ENCODE results near the gene TTLL10. TPM values are rescaled to one million over a fixed set of nuclear protein-coding genes. Genes with fewer than 3 reads are reported as not detected.
"Not testable (repeated sequence)": the region's sequence is repeated elsewhere in the genome, so short reads cannot be mapped to it uniquely, and the experiment has no call there.

TTLL10 gene
- total RNA-seq, 2 donors from 2014 or later = not detected

DNA sequence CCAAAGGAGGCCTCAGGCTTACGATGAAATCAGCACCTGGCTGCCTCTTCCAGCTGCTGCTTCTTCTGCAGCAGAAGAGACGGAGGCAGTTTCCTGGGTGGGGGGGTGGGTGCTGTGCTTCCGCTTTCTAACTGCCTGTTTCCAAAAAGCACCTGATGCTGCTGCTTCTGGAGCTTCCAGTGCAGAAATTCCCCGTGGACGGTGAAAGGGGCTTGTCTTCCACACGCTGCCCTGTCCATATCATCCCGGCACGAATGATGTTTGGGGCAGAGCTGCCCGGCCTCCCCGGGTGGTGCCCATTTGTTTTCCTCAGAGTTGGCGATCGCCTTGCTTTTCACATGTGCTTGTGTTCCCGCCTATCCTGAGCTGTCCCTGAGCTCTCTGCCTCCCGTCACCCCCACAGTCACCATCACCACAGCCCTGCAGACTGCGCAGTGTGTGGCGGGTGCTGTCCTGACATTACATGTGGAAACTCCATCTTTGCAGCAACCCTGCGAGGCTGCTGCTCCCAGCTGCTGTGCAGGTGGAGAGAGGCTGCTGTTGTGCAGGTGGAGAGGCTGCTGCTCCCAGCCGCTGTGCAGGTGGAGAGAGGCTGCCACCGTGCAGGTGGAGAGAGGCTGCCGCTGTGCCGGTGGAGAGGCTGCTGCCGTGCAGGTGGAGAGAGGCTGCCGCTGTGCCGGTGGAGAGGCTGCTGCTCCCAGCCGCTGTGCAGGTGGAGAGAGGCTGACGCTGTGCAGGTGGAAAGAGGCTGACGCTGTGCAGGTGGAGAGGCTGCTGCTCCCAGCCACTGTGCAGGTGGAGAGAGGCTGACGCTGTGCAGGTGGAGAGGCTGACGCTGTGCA lies 1.8 kb downstream of the TTLL10 start:
- Mint-ChIP-seq H3K36me3 (no peaks in the 10 kb centered on the region), H3K9me3 (no peaks in the 10 kb centered on the region), H3K27ac (no peak overlapping the region)
- ATAC-seq = no peak
- no peak for DNase-seq (ENCODE audit: low spot score in 2 of 2)

GRCh38 chr1:1176063-1176761 lies 2.5 kb downstream of the TTLL10 start:
- H3K27ac Mint-ChIP-seq, H3K36me3 Mint-ChIP-seq, ATAC-seq, H3K9me3 Mint-ChIP-seq: not testable (repeated sequence)
- DNase-seq (ENCODE audit: low spot score in 2 of 2) = peak in 1 of 2 donors; percentile 35

DNA sequence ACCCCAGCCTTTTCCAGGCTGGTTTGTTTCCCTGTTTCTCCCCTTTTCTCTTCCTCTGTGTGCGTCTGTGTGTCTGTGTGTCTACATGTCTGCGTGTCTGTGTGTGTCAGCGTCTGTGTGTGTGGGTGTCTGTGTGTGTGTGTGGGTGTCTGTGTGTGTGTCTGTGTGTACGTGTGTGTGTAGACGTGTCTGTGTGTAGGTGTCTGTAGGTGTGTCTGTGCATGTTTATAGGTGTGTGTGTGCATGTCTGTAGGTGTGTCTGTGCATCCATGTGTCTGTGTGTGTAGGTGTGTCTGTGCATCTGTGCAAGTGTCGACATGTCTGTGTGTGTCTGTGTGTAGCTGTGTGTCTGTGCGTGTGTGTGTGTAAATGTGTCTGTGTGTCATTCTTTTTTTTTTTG lies 3.3 kb downstream of the TTLL10 start:
- ATAC-seq (no peak), DNase-seq (ENCODE audit: low spot score in 2 of 2) (peak in 1 of 2 donors; percentile 23)
- Mint-ChIP-seq H3K9me3 (no peaks in the 10 kb centered on the region), H3K27ac (peak overlapping the region in 1 of 2 donors; percentile 7), H3K36me3 (no peaks in the 10 kb centered on the region)

DNA sequence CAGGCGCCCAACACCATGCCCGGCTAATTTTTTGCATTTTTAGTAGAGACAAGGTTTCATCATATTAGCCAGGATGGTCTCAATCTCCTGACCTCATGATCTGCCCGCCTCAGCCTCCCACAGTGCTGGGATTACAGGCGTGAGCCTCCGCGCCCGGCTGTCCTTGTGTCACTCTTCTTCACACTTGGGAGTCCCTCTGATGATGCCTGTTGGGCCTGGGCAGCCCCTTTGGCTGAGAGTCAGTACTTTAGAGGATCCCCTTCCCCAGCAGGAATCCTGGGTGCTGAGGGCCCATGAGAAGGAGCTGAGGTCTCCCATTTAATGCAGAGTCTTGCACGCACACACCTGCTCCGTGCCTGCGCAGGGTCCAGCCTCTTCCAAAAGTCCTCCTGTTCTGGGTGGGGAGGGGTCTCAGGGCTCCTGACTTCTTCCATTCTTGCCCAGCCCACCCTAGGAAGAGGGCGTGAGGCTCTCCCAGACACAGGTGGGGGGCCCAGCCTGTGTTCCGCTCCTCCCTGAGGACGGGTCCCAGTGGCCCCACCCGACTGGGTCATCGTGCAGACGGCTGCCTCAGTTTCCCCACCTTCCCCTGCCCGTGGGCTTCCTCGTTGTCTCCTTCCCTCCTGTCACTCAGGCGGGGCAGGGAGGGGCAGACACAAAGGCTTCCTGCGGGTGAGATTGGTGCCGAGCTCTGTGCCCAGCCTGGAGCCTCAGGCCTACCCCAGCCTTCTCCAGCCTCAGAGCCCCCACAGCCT lies 3.9 kb downstream of the TTLL10 start:
- Mint-ChIP-seq H3K36me3 (no peaks in the 10 kb centered on the region), H3K9me3 (no peaks in the 10 kb centered on the region), H3K27ac (no peak overlapping the region)
- ATAC-seq (no peak), DNase-seq (ENCODE audit: low spot score in 2 of 2) (no peak)

- DNase-seq (ENCODE audit: low spot score in 2 of 2) (peak in 1 of 2 donors; percentile 49), ATAC-seq (peak in 1 of 2 donors; percentile 9)
- Mint-ChIP-seq H3K36me3 (no peaks in the 10 kb centered on the region), H3K27ac (no peak overlapping the region), H3K9me3 (no peaks in the 10 kb centered on the region)
These were observed 5.2 kb downstream of the TTLL10 start for GRCh38 chr1:1178794-1179331.

DNA sequence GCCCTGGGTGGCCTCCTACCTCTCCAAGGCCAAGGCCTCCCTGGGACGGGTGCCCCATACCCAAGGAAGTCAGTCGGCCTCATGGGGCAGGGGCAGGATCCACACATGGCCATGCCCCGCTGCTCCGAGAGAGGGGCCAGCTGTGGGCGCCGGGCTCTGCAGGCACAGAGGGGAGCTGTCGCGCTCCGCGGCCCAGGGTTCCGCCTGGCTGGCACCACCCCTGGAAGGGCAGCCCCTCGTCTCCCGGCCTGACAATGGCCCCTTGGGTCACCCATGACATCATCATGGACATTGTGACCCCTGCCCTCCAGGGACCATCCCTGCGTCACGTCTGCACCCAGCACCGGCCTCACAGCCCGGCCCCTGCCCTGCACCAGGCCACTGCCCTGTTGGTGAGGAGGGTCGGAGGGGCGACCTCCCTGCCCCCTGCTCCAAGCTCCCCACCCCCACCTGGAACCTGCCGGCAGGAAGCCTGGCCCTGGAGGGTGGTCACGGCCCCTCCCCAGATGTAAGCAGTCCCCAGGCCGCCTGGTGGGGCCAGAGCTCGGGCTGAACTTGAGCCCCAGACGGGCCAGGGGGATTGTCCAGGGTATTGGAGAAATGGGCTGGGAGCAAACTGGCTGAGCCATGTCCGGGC lies 5.8 kb downstream of the TTLL10 start:
- Mint-ChIP-seq H3K9me3 (no peaks in the 10 kb centered on the region), H3K27ac (no peak overlapping the region), H3K36me3 (no peaks in the 10 kb centered on the region)
- DNase-seq (ENCODE audit: low spot score in 2 of 2) (no peak), ATAC-seq (no peak)

GRCh38 chr1:1179983-1180861 lies 6.5 kb downstream of the TTLL10 start:
- Mint-ChIP-seq H3K9me3 (no peaks in the 10 kb centered on the region), H3K36me3 (no peaks in the 10 kb centered on the region), H3K27ac (no peak overlapping the region)
- DNase-seq (ENCODE audit: low spot score in 2 of 2) (peak in 1 of 2 donors; percentile 54), ATAC-seq (no peak)

DNA sequence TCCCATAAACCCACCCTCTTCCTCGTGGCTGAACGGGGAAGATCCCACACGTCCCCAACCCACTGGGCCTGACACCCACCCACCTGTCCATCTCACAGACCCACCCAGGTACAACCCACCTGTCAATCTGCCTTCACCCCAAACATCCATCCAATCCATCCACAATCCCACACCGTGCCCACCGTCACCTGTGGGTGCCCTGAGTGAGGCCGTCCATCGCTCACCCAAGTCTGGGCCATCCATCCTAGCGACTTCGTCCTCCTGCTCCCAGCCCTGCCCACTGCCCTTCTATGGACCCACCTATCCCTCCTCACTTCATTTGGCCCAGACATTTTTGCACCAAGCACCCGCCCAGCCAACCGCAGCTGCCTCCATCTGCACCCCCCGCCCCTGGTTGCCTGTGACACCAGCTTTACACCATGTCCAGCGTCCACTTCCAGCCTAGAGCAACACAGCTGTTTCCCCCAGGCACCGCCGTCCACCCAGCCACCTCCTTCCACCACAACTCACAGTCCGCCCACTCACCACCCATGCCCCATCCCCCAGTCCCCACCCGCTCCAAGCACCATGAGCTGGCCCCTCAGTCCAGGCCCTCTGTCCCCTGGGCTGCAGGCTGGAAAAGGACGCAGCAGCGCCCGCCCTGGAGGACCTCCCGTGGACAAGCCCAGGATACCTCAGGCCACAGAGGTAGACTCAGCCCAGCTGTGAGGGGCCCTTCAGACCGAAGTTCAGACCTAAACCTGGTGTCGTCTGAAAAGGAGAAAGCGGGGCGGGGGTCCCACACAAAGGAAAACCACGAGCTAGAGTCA lies 7.7 kb downstream of the TTLL10 start:
- DNase-seq (ENCODE audit: low spot score in 2 of 2) (no peak), ATAC-seq (no peak)
- H3K27ac Mint-ChIP-seq = no peak overlapping the region
- H3K9me3 Mint-ChIP-seq = no peaks in the 10 kb centered on the region
- H3K36me3 Mint-ChIP-seq = no peaks in the 10 kb centered on the region

DNA sequence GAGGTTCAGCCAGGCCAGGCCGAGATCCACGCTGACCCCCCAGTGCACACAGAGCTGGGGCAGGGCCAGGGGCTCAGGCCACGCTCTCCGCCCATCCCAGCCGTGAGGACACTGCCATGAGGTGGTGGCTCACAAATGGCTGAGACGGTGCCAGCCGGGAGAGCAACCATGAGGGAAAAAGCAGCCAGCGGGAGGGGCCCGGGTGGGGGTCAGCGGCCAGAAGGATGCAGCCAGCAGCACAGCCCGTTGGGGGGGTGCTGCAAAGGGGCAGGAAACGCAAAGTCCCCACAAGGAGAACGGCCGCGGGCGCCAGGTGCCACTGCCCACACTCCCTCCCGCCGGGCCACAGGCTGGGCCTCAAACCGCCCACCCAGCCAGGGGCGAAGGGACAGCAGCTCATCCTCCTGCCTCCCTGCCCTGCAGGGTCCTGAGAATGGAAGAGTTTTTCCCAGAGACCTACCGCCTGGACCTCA lies 8.3 kb downstream of the TTLL10 start:
- DNase-seq (ENCODE audit: low spot score in 2 of 2) = peak in 1 of 2 donors; percentile 50
- no peaks in the 10 kb centered on the region for H3K36me3 Mint-ChIP-seq
- no peak overlapping the region for H3K27ac Mint-ChIP-seq
- ATAC-seq = no peak
- H3K9me3 Mint-ChIP-seq = no peaks in the 10 kb centered on the region

DNA sequence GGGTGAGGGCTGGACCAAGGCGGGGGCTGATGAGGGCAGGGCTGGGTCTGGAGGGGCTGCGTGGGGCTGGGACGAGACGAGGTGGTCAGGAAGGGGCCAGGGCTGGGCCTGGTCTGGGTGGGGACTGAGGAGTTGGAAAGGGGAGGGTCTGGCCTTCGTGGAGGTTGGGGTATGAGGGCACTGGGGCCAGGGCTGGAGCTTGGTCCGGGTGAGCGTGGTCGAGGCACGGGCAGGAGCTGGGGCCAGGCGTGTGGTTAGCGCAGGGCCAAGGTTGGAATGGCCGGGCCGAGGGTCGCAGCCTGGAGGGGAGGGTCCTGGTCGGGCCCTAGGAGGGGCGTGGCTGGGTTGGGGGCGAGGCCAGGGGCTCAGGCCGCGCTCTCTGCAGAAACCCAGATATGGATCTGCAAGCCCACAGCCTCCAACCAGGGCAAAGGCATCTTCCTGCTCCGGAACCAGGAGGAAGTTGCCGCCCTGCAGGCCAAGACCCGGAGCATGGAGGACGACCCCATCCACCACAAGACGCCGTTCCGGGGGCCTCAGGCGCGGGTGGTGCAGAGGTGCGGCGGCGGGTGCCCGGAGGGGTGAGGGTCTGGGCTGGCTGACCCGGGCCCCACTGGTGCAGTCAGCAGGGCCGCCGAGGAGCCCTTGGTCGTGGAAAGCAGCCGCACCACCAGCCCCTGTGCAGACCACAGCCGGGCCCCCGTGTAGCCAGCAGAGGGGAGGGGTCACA lies 9.0 kb downstream of the TTLL10 start:
- Mint-ChIP-seq H3K9me3 (no peaks in the 10 kb centered on the region), H3K27ac (no peak overlapping the region), H3K36me3 (no peaks in the 10 kb centered on the region)
- DNase-seq (ENCODE audit: low spot score in 2 of 2) (peak in 1 of 2 donors; percentile 52), ATAC-seq (no peak)

DNA sequence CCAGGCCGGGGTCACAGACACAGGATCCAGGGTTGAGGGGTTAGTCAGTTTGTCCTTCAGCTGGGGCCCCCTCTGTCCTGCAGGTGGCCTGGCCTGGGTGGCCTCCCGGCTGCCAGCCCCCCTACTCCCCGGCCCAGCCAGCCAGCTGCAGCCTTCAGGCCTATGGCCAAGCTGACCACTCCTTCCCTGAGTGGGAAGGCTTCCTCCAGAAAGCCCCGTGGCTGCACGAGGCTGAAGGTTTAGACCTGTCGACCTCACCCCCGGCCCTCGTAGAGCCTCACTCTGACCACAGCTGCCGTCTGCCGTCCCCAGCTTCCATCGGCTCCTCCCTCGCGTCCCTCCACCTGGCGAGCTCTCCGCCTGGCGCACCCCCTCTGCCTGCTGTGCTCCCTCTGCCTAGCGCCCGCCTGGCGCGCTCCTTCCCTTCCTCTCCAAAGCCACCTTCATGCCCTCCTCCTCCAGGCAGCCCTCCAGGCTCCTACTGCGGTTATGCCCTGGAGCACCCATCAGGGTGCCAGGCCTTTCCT lies 9.6 kb downstream of the TTLL10 start:
- ATAC-seq (no peak), DNase-seq (ENCODE audit: low spot score in 2 of 2) (peak in 1 of 2 donors; percentile 54)
- no peaks in the 10 kb centered on the region for H3K9me3 Mint-ChIP-seq
- peak overlapping the region in 1 of 2 donors; percentile 68 for H3K27ac Mint-ChIP-seq
- H3K36me3 Mint-ChIP-seq = no peaks in the 10 kb centered on the region

DNA sequence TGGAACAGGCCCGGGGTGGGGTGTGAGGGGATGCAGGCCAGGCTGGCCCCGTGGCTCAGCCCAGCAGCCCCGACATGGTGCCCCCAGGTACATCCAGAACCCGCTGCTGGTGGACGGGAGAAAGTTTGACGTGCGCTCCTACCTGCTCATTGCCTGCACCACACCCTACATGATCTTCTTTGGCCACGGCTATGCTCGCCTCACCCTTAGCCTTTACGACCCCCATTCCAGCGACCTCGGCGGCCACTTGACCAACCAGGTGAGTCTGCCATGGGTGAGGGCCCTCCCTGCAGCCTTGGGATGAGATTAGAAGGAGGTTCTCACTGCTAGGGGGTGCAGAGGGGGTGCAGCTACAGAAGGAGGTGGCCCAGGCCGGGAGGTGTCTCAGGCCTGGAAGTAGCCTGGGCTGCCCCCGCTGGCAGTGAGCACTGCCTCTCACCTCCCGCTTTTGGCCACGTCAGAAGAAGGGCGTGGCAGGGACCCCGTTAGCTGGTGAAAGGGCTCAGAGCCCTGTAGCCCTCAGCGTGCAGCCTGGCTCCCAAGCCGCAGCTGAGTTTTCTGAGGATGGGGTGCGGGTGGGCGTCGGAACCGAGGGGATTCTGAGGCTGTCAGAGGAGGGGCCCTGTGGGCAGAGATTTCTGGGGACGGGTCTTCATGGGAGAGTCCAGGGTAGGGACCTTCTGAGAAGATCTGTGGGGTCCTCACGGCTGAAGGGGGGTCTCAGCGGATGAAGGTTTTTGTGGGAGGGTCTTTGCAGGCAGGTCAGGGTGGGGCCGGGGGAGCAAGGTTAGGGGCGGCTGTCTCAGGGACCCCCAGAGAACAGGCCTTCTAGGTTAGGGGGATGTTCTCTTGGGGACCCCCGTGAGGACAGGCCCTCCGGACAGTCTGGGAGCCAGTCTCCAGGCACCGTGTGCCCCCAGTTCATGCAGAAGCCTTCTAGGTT lies 10.4 kb downstream of the TTLL10 start:
- Mint-ChIP-seq H3K9me3 (no peaks in the 10 kb centered on the region), H3K27ac (peak overlapping the region in 1 of 2 donors; percentile 68), H3K36me3 (no peaks in the 10 kb centered on the region)
- ATAC-seq (no peak), DNase-seq (ENCODE audit: low spot score in 2 of 2) (no peak)

DNA sequence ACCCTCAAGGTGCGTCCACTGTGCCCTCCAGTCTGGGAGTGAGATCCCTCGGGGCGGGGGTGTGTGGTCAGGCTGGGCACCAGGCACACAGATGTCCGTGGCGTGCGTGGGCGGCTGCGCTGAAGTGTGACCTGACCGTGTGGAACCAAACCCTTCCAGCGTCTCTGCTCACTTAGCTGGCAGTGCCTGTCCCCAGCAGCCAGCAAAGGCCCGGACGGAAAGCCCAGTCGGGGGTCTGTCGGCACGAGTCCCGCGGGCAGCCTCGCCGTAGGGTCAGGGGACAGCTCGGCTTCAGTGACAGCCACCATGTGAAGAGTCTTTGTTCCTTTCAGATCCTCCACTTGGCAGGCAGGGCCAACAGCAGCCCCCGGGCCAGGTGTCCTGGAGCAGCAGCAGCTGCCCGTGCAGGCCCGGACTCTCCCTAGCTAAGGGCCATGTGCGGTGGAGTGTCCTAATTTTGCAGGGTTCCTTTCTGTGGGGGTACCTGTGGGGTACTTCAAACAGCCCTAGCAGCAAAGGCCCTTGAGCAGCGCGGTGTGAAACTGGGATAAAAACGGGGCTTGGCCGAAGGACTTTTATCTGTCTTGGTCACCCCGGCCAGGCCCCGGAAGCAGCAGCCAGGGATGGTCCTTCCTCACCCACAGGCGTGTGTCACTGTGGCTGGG lies 11.6 kb downstream of the TTLL10 start:
- DNase-seq (ENCODE audit: low spot score in 2 of 2) (peak in 1 of 2 donors; percentile 53), ATAC-seq (no peak)
- Mint-ChIP-seq H3K9me3 (no peaks in the 10 kb centered on the region), H3K27ac (no peak overlapping the region), H3K36me3 (no peaks in the 10 kb centered on the region)
